Activated T-cell treated with anti-CD3 and anti-CD28 coated beads, Interleukin-2, amount 50 U/mL, for 72 hours (primary cell): ENCODE measurements around the gene MTG2. TPM values are rescaled to one million over a fixed set of nuclear protein-coding genes. Genes with fewer than 3 reads are reported as not detected.

Source experiments
- ATAC-seq, 2 donors: fragments of 150-1000 bp; cut with Tn5 transposase; replicated peaks in 1 of 2; 2 replicates each; pipeline ENCODE4 v1.10.0; 2021; ENCODE audit warnings: moderate library complexity in 2 of 2, mild to moderate bottlenecking in 1 of 2
- DNase-seq, 2 donors: peaks; one replicate each; pipeline ENCODE4 v3.0.0; 2021 to 2022; ENCODE audit warnings: mixed read lengths in 1 of 2
- H3K27ac Mint-ChIP-seq: one replicate; pipeline ENCODE4 v1.8.0; 2022; ENCODE audit warnings: mild to moderate bottlenecking, moderate library complexity, mixed read lengths
- H3K27me3 Mint-ChIP-seq: one replicate; pipeline ENCODE4 v1.8.0; 2022; ENCODE audit warnings: low read depth, mixed read lengths
- H3K36me3 Mint-ChIP-seq, 2 donors: one replicate each; pipeline ENCODE4 v1.8.0; 2022; ENCODE audit warnings: mixed read lengths in 2 of 2, mild to moderate bottlenecking in 1 of 2; ENCODE audit not compliant: insufficient read depth in 2 of 2
- H3K4me1 Mint-ChIP-seq: one replicate; pipeline ENCODE4 v1.8.0; 2022; ENCODE audit warnings: low read depth, mixed read lengths
- H3K4me3 Mint-ChIP-seq, 2 donors: one replicate each; pipeline ENCODE4 v1.8.0; 2022; ENCODE audit warnings: mild to moderate bottlenecking in 2 of 2, mixed read lengths in 2 of 2, moderate library complexity in 2 of 2
- H3K9me3 Mint-ChIP-seq, 2 donors: one replicate each; pipeline ENCODE4 v1.8.0; 2022; ENCODE audit warnings: mixed read lengths in 2 of 2
- total RNA-seq, 2 donors: library from RNA; stranded (reverse); gene quantifications; one replicate each; pipeline ENCODE4 v1.2.3, GENCODE V29; 2022

The MTG2 gene
- total RNA-seq, 2 donors from 2014 or later: 28.3 to 48.2 TPM

DNA sequence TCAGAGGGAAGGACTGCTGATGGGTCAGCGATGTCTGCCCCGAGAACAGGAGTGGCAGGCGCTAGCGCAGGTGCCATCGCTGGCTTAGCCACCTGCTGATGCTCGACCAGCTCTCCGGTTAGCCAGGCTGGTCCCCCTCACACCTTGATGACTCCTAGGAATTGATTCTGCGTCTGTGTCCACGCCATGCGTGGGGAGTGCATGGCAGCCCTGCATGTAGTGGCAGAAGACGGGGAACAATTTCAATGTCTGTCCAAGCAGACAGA is 32.6 kb upstream of the MTG2 start:
- Mint-ChIP-seq H3K36me3 (peaks cover 10 to 23% of the 10 kb centered on the region in 2 donors), H3K9me3 (peaks cover 3 to 6% of the 10 kb centered on the region in 2 donors), H3K4me1 (peaks cover 31% of the 10 kb centered on the region), H3K4me3 (no peak overlapping the region), H3K27me3 (no peaks in the 10 kb centered on the region), H3K27ac (no peak overlapping the region)
- ATAC-seq: no peak
- DNase-seq: no peak

DNA sequence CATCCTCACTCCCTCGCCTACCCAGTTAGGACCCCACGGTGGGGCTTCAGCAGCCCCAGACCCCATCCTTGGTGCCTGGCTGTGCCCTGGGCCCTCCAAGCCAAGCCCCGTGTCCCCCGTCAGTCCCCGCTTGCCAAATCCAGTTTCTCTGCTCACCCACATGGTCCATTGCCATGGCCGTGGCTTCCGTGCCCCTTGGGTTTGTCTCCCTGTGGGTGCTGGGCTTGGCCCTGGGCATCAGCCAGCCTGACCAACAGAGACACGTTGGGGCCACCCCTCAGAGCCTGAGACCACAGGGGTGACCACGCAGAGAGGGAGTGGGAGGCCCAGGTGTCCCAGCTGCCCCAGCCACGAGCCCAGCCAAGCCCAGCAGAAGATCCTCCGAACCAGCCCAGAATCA is 31.6 kb upstream of the MTG2 start:
- Mint-ChIP-seq H3K9me3 (peaks cover 3 to 6% of the 10 kb centered on the region in 2 donors), H3K27me3 (no peaks in the 10 kb centered on the region), H3K4me1 (peaks cover 27% of the 10 kb centered on the region), H3K36me3 (peaks cover 10 to 23% of the 10 kb centered on the region in 2 donors), H3K4me3 (no peak overlapping the region), H3K27ac (no peak overlapping the region)
- ATAC-seq (no peak), DNase-seq (no peak)

DNA sequence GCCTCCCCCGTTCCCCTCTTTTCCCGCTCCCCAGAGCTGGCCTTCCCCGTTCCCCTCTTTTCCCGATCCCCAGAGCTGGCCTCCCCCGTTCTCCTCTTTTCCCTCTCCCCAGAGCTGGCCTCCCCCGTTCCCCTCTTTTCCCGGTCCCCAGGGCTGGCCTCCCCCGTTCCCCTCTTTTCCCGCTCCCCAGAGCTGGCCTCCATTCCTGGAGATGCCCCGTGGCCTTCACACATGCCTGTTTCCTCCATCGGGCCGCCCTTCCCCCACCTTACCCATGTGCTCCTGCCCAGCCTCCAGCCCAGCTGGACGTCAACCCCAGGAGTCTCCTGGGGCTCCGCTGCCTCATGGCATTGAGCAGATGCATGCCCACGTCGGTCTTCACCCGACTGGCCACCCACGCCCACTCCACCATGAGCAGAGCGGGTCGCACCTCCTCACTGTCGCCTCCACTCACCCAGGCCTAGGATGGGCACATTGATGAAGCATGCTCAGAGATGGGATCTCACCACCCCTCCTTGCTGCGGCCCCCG is 30.9 kb upstream of the MTG2 start:
- H3K27me3 Mint-ChIP-seq: no peaks in the 10 kb centered on the region
- peaks cover 24% of the 10 kb centered on the region for H3K4me1 Mint-ChIP-seq
- H3K36me3 Mint-ChIP-seq: peaks cover 10 to 23% of the 10 kb centered on the region in 2 donors
- DNase-seq (no peak), ATAC-seq (no peak)
- no peak overlapping the region for H3K4me3 Mint-ChIP-seq
- no peak overlapping the region for H3K27ac Mint-ChIP-seq
- peaks cover 3 to 6% of the 10 kb centered on the region in 2 donors for H3K9me3 Mint-ChIP-seq

GRCh38 chr20:62155428-62156253 is 27.2 kb upstream of the MTG2 start:
- ATAC-seq (no peak), DNase-seq (no peak)
- H3K4me3 Mint-ChIP-seq: no peak overlapping the region
- peaks cover 3 to 6% of the 10 kb centered on the region in 2 donors for H3K9me3 Mint-ChIP-seq
- no peaks in the 10 kb centered on the region for H3K27me3 Mint-ChIP-seq
- no peak overlapping the region for H3K27ac Mint-ChIP-seq
- peaks cover 10 to 23% of the 10 kb centered on the region in 2 donors for H3K36me3 Mint-ChIP-seq
- H3K4me1 Mint-ChIP-seq: peaks cover 22% of the 10 kb centered on the region

DNA sequence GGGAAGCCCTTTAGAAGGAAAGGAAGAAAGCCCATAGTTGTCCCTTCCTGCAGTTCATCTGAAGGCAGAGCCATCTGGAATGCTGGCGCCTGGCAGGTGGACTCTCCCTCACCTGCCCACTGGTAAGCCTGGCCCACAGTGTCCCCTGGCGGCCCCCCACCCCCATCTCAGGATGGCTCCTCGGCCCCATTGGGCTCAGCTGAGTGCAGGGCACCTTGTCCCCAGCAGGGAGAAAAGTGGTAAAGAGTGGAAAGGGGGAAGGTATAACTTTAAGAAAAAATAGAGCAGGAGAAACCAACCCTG is 26.6 kb upstream of the MTG2 start:
- Mint-ChIP-seq H3K9me3 (peaks cover 3 to 6% of the 10 kb centered on the region in 2 donors), H3K27me3 (no peaks in the 10 kb centered on the region), H3K36me3 (peaks cover 10 to 23% of the 10 kb centered on the region in 2 donors), H3K4me3 (no peak overlapping the region), H3K4me1 (peaks cover 23% of the 10 kb centered on the region), H3K27ac (no peak overlapping the region)
- ATAC-seq (no peak), DNase-seq (no peak)

GRCh38 chr20:62156592-62157386 is 26.0 kb upstream of the MTG2 start:
- DNase-seq: peak; percentile 77 to 83
- H3K27ac Mint-ChIP-seq: no peak overlapping the region
- no peak overlapping the region for H3K4me3 Mint-ChIP-seq

DNA sequence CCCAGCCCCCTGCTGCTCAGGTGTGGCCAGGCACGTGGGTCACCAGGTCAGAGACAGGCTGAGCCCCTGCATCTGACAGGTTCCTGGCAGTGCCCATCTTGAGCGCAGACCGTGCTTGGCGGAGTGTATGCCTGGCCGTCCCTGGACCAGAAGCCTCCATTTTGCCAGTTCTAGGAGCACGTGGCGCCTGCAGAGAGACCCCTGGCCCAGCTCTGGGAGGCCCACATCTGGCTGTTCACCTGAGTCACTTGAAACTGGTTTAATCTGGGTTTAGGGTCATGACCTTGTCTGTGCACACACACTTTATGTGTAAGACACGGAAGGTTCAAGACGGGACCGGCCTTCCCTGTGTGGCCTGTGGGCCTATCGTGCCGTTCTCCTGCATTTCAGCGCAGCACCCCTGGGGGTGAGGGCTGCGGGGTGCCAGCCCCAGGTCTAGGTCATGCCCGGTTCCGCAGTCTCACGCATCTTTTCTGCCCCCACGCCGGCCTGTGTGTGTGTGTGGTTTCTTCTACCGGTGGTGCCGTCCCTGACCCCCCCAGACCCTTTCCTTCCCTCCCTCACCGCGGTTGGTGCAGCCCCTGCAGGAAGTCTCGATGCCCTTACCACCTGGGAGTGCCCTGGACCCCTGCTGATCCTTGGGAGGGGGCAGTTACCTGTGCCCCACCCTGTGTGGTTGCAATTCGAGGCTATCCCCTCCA is 25.3 kb upstream of the MTG2 start:
- Mint-ChIP-seq H3K4me1 (peaks cover 23% of the 10 kb centered on the region), H3K27ac (no peak overlapping the region), H3K36me3 (peaks cover 10 to 21% of the 10 kb centered on the region in 2 donors), H3K9me3 (peaks cover 3 to 6% of the 10 kb centered on the region in 2 donors), H3K27me3 (no peaks in the 10 kb centered on the region), H3K4me3 (no peak overlapping the region)
- ATAC-seq: no peak
- no peak for DNase-seq

More at GRCh38 chr20:62156592-62157386, 26.0 kb upstream of the MTG2 start:
- Mint-ChIP-seq H3K9me3 (peaks cover 3 to 6% of the 10 kb centered on the region in 2 donors), H3K4me1 (peaks cover 23% of the 10 kb centered on the region), H3K27me3 (no peaks in the 10 kb centered on the region), H3K36me3 (peaks cover 10 to 23% of the 10 kb centered on the region in 2 donors)
- ATAC-seq: peak; percentile 70 to 74

GRCh38 chr20:62158088-62158400 is 24.8 kb upstream of the MTG2 start:
- Mint-ChIP-seq H3K4me3 (no peak overlapping the region), H3K9me3 (peaks cover 0 to 4% of the 10 kb centered on the region in 2 donors), H3K27ac (no peak overlapping the region), H3K36me3 (peaks cover 6 to 16% of the 10 kb centered on the region in 2 donors), H3K4me1 (peaks cover 23% of the 10 kb centered on the region), H3K27me3 (no peaks in the 10 kb centered on the region)
- ATAC-seq: no peak
- DNase-seq: no peak

DNA sequence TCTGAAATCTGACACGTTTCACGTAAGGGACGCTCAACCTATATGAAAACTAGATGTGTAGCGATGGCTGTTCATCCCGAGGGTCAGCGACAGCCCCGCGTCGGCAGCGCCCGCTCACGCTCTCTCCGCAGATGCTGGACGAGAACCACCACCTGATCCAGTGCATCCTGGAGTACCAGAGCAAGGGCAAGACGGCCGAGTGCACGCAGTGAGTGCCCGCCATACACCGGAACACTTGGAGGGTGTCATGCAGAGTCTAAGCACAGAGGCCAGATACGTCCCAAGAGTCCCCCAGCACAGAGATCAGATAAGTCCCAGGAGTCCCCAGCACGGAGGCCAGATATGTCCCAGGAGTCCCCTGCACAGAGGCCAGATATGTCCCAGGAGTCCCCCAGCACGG is 24.3 kb upstream of the MTG2 start:
- Mint-ChIP-seq H3K27me3 (no peaks in the 10 kb centered on the region), H3K27ac (no peak overlapping the region), H3K4me1 (peaks cover 23% of the 10 kb centered on the region), H3K9me3 (peaks cover 0 to 1% of the 10 kb centered on the region in 2 donors), H3K36me3 (peaks cover 5 to 14% of the 10 kb centered on the region in 2 donors), H3K4me3 (no peak overlapping the region)
- ATAC-seq: no peak
- no peak for DNase-seq

DNA sequence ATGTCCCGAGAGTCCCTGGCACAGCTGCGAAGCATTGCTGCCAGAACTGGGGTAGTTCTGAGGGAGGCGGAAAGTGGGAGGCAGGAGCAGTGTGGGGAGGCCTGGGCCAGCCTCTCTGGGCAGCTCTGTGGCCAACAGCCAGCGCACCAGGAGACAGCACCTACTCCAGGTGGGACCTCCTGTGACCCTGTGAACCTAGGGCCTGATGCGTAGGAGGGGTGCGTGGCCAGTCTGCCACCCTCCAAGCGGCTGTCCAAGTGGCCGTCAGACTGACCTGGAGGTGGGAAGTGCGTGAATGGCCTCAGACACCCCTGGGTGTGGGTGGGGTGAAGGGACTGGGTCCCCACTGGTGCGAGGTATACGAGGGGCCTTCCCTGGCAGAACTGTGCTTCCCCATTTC is 23.8 kb upstream of the MTG2 start:
- no peak overlapping the region for H3K4me3 Mint-ChIP-seq
- peaks cover 1 to 10% of the 10 kb centered on the region in 2 donors for H3K36me3 Mint-ChIP-seq
- no peak for DNase-seq
- no peak for ATAC-seq
- H3K9me3 Mint-ChIP-seq: no peaks in the 10 kb centered on the region
- H3K27ac Mint-ChIP-seq: no peak overlapping the region
- H3K4me1 Mint-ChIP-seq: peaks cover 23% of the 10 kb centered on the region
- no peaks in the 10 kb centered on the region for H3K27me3 Mint-ChIP-seq

- H3K27ac Mint-ChIP-seq: peak overlapping the region; percentile 5
- H3K4me1 Mint-ChIP-seq: peaks cover 23% of the 10 kb centered on the region
- peak; percentile 85 to 86 for ATAC-seq
- no peaks in the 10 kb centered on the region for H3K27me3 Mint-ChIP-seq
- no peaks in the 10 kb centered on the region for H3K9me3 Mint-ChIP-seq
- DNase-seq: peak; percentile 81 to 82
- H3K4me3 Mint-ChIP-seq: peak overlapping the region in 1 of 2 donors; percentile 8
- peaks cover 0 to 5% of the 10 kb centered on the region in 2 donors for H3K36me3 Mint-ChIP-seq
These were observed 23.0 kb upstream of the MTG2 start for GRCh38 chr20:62159839-62160238.

DNA sequence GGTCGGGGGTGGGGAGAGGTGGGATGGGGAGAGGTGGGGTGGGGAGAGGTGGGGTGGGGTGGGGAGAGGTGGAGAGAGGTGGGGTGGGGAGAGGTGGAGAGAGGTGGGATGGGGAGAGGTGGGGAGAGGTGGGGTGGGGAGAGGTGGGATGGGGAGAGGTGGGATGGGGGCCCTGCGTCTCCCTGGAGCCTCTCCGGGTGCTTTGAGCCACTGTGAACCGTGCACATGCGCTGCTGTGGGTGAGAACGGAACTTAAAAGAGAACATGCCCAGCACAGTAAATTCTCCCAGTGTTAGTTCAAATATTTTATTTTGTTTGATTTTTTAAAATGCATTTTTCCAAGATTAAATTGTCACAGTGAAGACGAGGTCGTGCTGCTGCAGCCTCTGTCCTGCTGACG is 22.6 kb upstream of the MTG2 start:
- H3K36me3 Mint-ChIP-seq: peaks cover 0 to 3% of the 10 kb centered on the region in 2 donors
- H3K9me3 Mint-ChIP-seq: no peaks in the 10 kb centered on the region
- H3K4me1 Mint-ChIP-seq: peaks cover 23% of the 10 kb centered on the region
- no peak for ATAC-seq
- no peak for DNase-seq
- no peak overlapping the region for H3K27ac Mint-ChIP-seq
- H3K4me3 Mint-ChIP-seq: no peak overlapping the region
- no peaks in the 10 kb centered on the region for H3K27me3 Mint-ChIP-seq

DNA sequence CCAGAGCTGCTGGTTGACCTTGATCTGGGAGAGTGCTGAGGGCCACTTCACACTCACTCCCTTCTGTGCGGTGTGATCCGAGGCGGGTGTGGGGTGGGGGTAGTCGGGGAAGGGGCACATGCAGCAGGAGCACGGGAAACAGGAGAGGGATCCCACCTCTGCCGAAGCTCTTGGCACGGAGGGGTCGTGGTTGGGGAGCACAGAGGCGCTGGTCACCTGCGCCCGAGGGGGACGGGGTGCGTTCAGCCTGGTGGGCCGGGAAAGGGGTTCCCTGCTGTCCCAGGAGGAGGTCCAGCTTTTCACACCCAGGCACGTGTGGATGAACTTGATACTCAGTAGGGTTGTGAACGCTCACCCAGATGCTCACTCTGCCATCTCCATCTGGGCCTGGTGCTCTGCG is 22.0 kb upstream of the MTG2 start:
- DNase-seq (no peak), ATAC-seq (no peak)
- Mint-ChIP-seq H3K9me3 (no peaks in the 10 kb centered on the region), H3K36me3 (peaks cover 0 to 3% of the 10 kb centered on the region in 2 donors), H3K27ac (no peak overlapping the region), H3K4me1 (peaks cover 20% of the 10 kb centered on the region), H3K4me3 (no peak overlapping the region), H3K27me3 (no peaks in the 10 kb centered on the region)
